MM.1S (cell line): Measurements from ENCODE around the gene IGLON5.

Source experiments
- CTCF ChIP-seq: fragments of 300-600 bp; sonication (generic); IDR thresholded peaks from 2 replicates; pipeline ENCODE4 v1.5.1; 2016; ENCODE audit warnings: antibody characterized with exemption, low read length, mixed read lengths
- EZH2 ChIP-seq: fragments of 300-600 bp; sonication (generic); optimal IDR thresholded peaks from 2 replicates; pipeline ENCODE3; 2017; ENCODE audit warnings: low read depth, mild to moderate bottlenecking, antibody characterized with exemption, low read length, mixed read lengths

DNA sequence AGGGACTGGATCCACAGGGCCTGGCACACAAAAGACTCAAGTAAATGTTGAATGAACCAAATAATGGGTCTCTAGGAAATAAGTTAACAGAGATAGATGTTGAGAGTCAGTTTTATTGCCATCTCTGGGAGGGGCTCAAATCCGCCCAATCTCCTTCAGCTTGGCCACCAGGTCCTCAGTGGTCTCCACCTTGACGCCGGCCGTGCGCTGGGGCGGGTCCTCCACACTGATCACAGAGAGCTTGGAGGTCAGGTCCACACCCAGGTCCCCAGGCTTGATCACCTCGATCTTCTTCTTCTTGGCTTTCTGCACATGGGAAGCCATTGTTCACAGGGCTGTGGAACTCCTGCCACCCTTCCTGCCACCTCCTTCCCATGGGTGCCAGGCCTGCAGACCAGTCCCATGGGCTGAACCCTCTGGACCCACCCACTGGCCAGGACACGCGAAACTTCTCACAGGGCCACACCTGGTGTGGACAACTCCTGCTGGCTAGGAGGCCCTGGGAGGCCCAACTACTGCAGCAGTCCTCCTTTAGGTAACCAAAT, 33.7 kb downstream of the IGLON5 start:
- TF ChIP-seq EZH2 (no peak), CTCF (no peak)
